Osteocyte (in vitro differentiated cells): ENCODE results near the gene LRRC37A. TPM values are rescaled to one million over a fixed set of nuclear protein-coding genes. Genes with fewer than 3 reads are reported as not detected.
A peak's percentile ranks its signal among the peaks of the same experiment; 100 is the strongest.
"Not testable (repeated sequence)": the region's sequence is repeated elsewhere in the genome, so short reads cannot be mapped to it uniquely, and the experiment has no call there.

Source experiments
- DNase-seq: peaks from one replicate; pipeline ENCODE4 v3.0.0; 2021; ENCODE audit warnings: mixed read lengths; ENCODE audit not compliant: unreplicated experiment; ENCODE audit errors: extremely low spot score
- H3K27ac Mint-ChIP-seq: one replicate; pipeline ENCODE4 v1.8.0; 2021; ENCODE audit warnings: mild to moderate bottlenecking, mixed read lengths; ENCODE audit not compliant: unreplicated experiment
- H3K27me3 Mint-ChIP-seq: one replicate; pipeline ENCODE4 v1.8.0; 2021; ENCODE audit warnings: mixed read lengths; ENCODE audit not compliant: unreplicated experiment
- H3K36me3 Mint-ChIP-seq: one replicate; pipeline ENCODE4 v1.8.0; 2021; ENCODE audit warnings: mixed read lengths; ENCODE audit not compliant: unreplicated experiment
- H3K4me1 Mint-ChIP-seq: one replicate; pipeline ENCODE4 v1.8.0; 2021; ENCODE audit warnings: mixed read lengths; ENCODE audit not compliant: unreplicated experiment
- H3K4me3 Mint-ChIP-seq: one replicate; pipeline ENCODE4 v1.8.0; 2021; ENCODE audit warnings: mild to moderate bottlenecking, moderate library complexity, mixed read lengths; ENCODE audit not compliant: unreplicated experiment
- H3K9me3 Mint-ChIP-seq: one replicate; pipeline ENCODE4 v1.8.0; 2021; ENCODE audit warnings: mixed read lengths; ENCODE audit not compliant: unreplicated experiment
- CTCF ChIP-seq: fragments of 200-600 bp; sonication (generic); IDR thresholded peaks from 2 replicates; pipeline ENCODE4 v1.5.0; 2021; ENCODE audit warnings: antibody characterized with exemption, mild to moderate bottlenecking, moderate library complexity
- total RNA-seq: library from RNA; stranded (reverse); gene quantifications from 2 replicates; pipeline ENCODE4 v1.2.1, GENCODE V29; 2021

The LRRC37A gene
- total RNA-seq, 1 donor from 2014 or later: 3.5 TPM

- H3K27me3 Mint-ChIP-seq, H3K36me3 Mint-ChIP-seq, DNase-seq, H3K4me3 Mint-ChIP-seq, H3K9me3 Mint-ChIP-seq, H3K4me1 Mint-ChIP-seq: not testable (repeated sequence)
- TF ChIP-seq CTCF: peak; percentile 89
- H3K27ac Mint-ChIP-seq: peak overlapping the region; percentile 4
Observed at GRCh38 chr17:46286764-46287221, 8.1 kb upstream of the LRRC37A start.

GRCh38 chr17:46287587-46287986 lies 7.3 kb upstream of the LRRC37A start:
- H3K4me3 Mint-ChIP-seq, H3K27me3 Mint-ChIP-seq, H3K4me1 Mint-ChIP-seq, DNase-seq, H3K27ac Mint-ChIP-seq, H3K9me3 Mint-ChIP-seq, H3K36me3 Mint-ChIP-seq: not testable (repeated sequence)

GRCh38 chr17:46290906-46291546 lies 3.9 kb upstream of the LRRC37A start:
- not testable (repeated sequence) for H3K9me3 Mint-ChIP-seq, H3K4me3 Mint-ChIP-seq, H3K36me3 Mint-ChIP-seq, H3K27ac Mint-ChIP-seq, H3K4me1 Mint-ChIP-seq, DNase-seq, H3K27me3 Mint-ChIP-seq

- H3K4me3 Mint-ChIP-seq, DNase-seq, H3K27me3 Mint-ChIP-seq, H3K4me1 Mint-ChIP-seq, H3K27ac Mint-ChIP-seq, H3K9me3 Mint-ChIP-seq, H3K36me3 Mint-ChIP-seq: not testable (repeated sequence)
Observed at GRCh38 chr17:46291618-46292017, 3.3 kb upstream of the LRRC37A start.

- not testable (repeated sequence) for DNase-seq, H3K9me3 Mint-ChIP-seq, H3K4me3 Mint-ChIP-seq, H3K27me3 Mint-ChIP-seq, H3K4me1 Mint-ChIP-seq, H3K36me3 Mint-ChIP-seq, H3K27ac Mint-ChIP-seq
Observed at GRCh38 chr17:46341220-46341619, 46.3 kb downstream of the LRRC37A start.

GRCh38 chr17:46342131-46342530 lies 47.2 kb downstream of the LRRC37A start:
- not testable (repeated sequence) for H3K4me1 Mint-ChIP-seq, DNase-seq, H3K36me3 Mint-ChIP-seq, H3K27me3 Mint-ChIP-seq, H3K9me3 Mint-ChIP-seq, H3K27ac Mint-ChIP-seq, H3K4me3 Mint-ChIP-seq

GRCh38 chr17:46348345-46348744 lies 53.4 kb downstream of the LRRC37A start:
- not testable (repeated sequence) for H3K27me3 Mint-ChIP-seq, H3K27ac Mint-ChIP-seq, DNase-seq, H3K9me3 Mint-ChIP-seq, H3K4me1 Mint-ChIP-seq, H3K4me3 Mint-ChIP-seq, H3K36me3 Mint-ChIP-seq

- not testable (repeated sequence) for H3K36me3 Mint-ChIP-seq, H3K9me3 Mint-ChIP-seq, H3K27me3 Mint-ChIP-seq, H3K4me3 Mint-ChIP-seq, H3K4me1 Mint-ChIP-seq, DNase-seq, H3K27ac Mint-ChIP-seq
Observed at GRCh38 chr17:46349060-46349459, 54.1 kb downstream of the LRRC37A start.

- not testable (repeated sequence) for H3K27me3 Mint-ChIP-seq, H3K4me3 Mint-ChIP-seq, H3K9me3 Mint-ChIP-seq, H3K27ac Mint-ChIP-seq, DNase-seq, H3K36me3 Mint-ChIP-seq, H3K4me1 Mint-ChIP-seq
Observed at GRCh38 chr17:46353856-46354255, 58.9 kb downstream of the LRRC37A start.

- not testable (repeated sequence) for DNase-seq, H3K4me1 Mint-ChIP-seq, H3K27ac Mint-ChIP-seq, H3K4me3 Mint-ChIP-seq, H3K27me3 Mint-ChIP-seq, H3K36me3 Mint-ChIP-seq, H3K9me3 Mint-ChIP-seq
Observed at GRCh38 chr17:46361145-46361735, 66.3 kb downstream of the LRRC37A start.

GRCh38 chr17:46361755-46362154 lies 66.8 kb downstream of the LRRC37A start, which contains the start of gene ARL17B:
TSS of gene ARL17B (minus strand) at chr17:46361766. CDS start at chr17:46358397, 3,369 bp downstream.
- not testable (repeated sequence) for H3K27ac Mint-ChIP-seq, H3K9me3 Mint-ChIP-seq, H3K27me3 Mint-ChIP-seq, H3K4me3 Mint-ChIP-seq, H3K36me3 Mint-ChIP-seq, H3K4me1 Mint-ChIP-seq
- peak; percentile 95 for DNase-seq
